GM12872 (cell line): ENCODE data around the gene CALML3.

Experiments used
- CTCF ChIP-seq: IDR thresholded peaks from 3 replicates; pipeline ENCODE4 v1.5.1; 2011; ENCODE audit warnings: low read depth, mild to moderate bottlenecking, low read length, moderate library complexity; ENCODE audit not compliant: insufficient read depth

Gene CALML3

GRCh38 chr10:5565671-5566581 is 41.2 kb downstream of the CALML3 start:
- TF ChIP-seq CTCF: no peak

GRCh38 chr10:5566614-5567013 is 41.9 kb downstream of the CALML3 start:
- no peak for TF ChIP-seq CTCF

GRCh38 chr10:5567477-5567876 is 42.7 kb downstream of the CALML3 start:
- no peak for TF ChIP-seq CTCF

- TF ChIP-seq CTCF: no peak
Measured at GRCh38 chr10:5568984-5569383, 44.2 kb downstream of the CALML3 start.

GRCh38 chr10:5569568-5569967 is 44.8 kb downstream of the CALML3 start:
- TF ChIP-seq CTCF: no peak

GRCh38 chr10:5570007-5570655 is 45.4 kb downstream of the CALML3 start:
- TF ChIP-seq CTCF: no peak

- no peak for TF ChIP-seq CTCF
Measured at GRCh38 chr10:5570979-5571810, 46.4 kb downstream of the CALML3 start.
